Hepatocyte (in vitro differentiated cells): ENCODE results near the gene EEF1G. TPM values are rescaled to one million over a fixed set of nuclear protein-coding genes. Genes with fewer than 3 reads are reported as not detected.
A peak's percentile ranks its signal among the peaks of the same experiment; 100 is the strongest.

ENCODE experiments used
- DNase-seq: peaks from one replicate; pipeline ENCODE4 v3.0.0-alpha.2; 2016; ENCODE audit warnings: low spot score
- H2AFZ ChIP-seq: fragments of 200-600 bp; sonication (generic); 2 replicates; pipeline ENCODE4 v1.6.0; 2016; ENCODE audit warnings: antibody characterized with exemption, mild to moderate bottlenecking
- H3K27ac ChIP-seq: fragments of 200-600 bp; sonication (generic); 2 replicates; pipeline ENCODE4 v1.5.1; 2016; ENCODE audit warnings: mild to moderate bottlenecking
- H3K27me3 ChIP-seq: fragments of 200-600 bp; sonication (generic); 2 replicates; pipeline ENCODE4 v1.6.1; 2016
- H3K36me3 ChIP-seq: fragments of 200-600 bp; sonication (generic); replicated peaks from 2 replicates; pipeline ENCODE4 v1.5.1; 2016; ENCODE audit warnings: low read depth; ENCODE audit not compliant: insufficient read depth
- H3K4me1 ChIP-seq: fragments of 200-600 bp; sonication (generic); 2 replicates; pipeline ENCODE4 v1.5.1; 2016; ENCODE audit warnings: mild to moderate bottlenecking, moderate library complexity; ENCODE audit not compliant: insufficient read depth
- H3K4me2 ChIP-seq: fragments of 200-600 bp; sonication (generic); 2 replicates; pipeline ENCODE4 v1.6.0; 2016
- H3K4me3 ChIP-seq: fragments of 200-600 bp; sonication (generic); 2 replicates; pipeline ENCODE4 v1.5.1; 2016; ENCODE audit warnings: mild to moderate bottlenecking
- H3K79me2 ChIP-seq: fragments of 200-600 bp; sonication (generic); 2 replicates; pipeline ENCODE4 v1.6.0; 2017; ENCODE audit warnings: mild to moderate bottlenecking
- H3K9me2 ChIP-seq: fragments of 200-600 bp; sonication (generic); replicated peaks from 2 replicates; pipeline ENCODE4 v1.6.0; 2017; ENCODE audit warnings: mild to moderate bottlenecking; ENCODE audit not compliant: insufficient read depth
- H3K9me3 ChIP-seq: fragments of 200-600 bp; sonication (generic); 2 replicates; pipeline ENCODE4 v1.5.1; 2016; ENCODE audit warnings: low read depth, mild to moderate bottlenecking
- H4K20me1 ChIP-seq: fragments of 200-600 bp; sonication (generic); 2 replicates; pipeline ENCODE4 v1.6.0; 2016; ENCODE audit warnings: mild to moderate bottlenecking; ENCODE audit not compliant: insufficient read depth, poor library complexity, severe bottlenecking
- CTCF ChIP-seq: fragments of 200-600 bp; sonication (generic); IDR thresholded peaks from 2 replicates; pipeline ENCODE4 v1.5.1; 2016; ENCODE audit warnings: antibody characterized with exemption, mild to moderate bottlenecking; ENCODE audit not compliant: poor library complexity
- EZH2 ChIP-seq: fragments of 200-600 bp; sonication (generic); IDR thresholded peaks from 2 replicates; pipeline ENCODE4 v1.6.1; 2016; ENCODE audit warnings: antibody characterized with exemption, mild to moderate bottlenecking, borderline replicate concordance
- EZH2phosphoT487 ChIP-seq: fragments of 200-600 bp; sonication (generic); IDR thresholded peaks from one replicate; pipeline ENCODE4 v1.6.1; 2018; ENCODE audit warnings: antibody characterized with exemption, mild to moderate bottlenecking, low read depth, moderate library complexity; ENCODE audit not compliant: unreplicated experiment, severe bottlenecking
- WGBS: methylation state at CpG from one replicate; pipeline ENCODE4 v1.1.6; 2016; ENCODE audit warnings: low lambda C conversion rate; ENCODE audit errors: missing lambda C conversion rate; 5-methylcytosine and 5-hydroxymethylcytosine counted together
- polyA plus RNA-seq: library from polyadenylated mRNA; unstranded; fragments of >200 nt; fragmentation: Nextera tagmentation; extraction: Ambion mirVana; gene quantifications from 2 replicates; pipeline ENCODE4 v1.2.1, GENCODE V29; 2016
- total RNA-seq: library from RNA; depleted of rRNA; stranded (reverse); fragments of >200 nt; gene quantifications from 2 replicates; pipeline ENCODE4 v1.2.3, GENCODE V29; 2014

EEF1G gene
- total and polyA plus RNA-seq, 2 experiments from 2014 or later = 526 to 1,634 TPM

GRCh38 chr11:62610814-62611704 lies 37.4 kb upstream of the EEF1G start:
- H4K20me1 ChIP-seq = no peaks in the 10 kb centered on the region
- TF ChIP-seq EZH2phosphoT487 (no peak), CTCF (no peak), EZH2 (no peak)
- H3K27ac ChIP-seq = peak overlapping the region; percentile 97
- peaks cover 15% of the 10 kb centered on the region for H3K4me1 ChIP-seq
- 74% methylated on average over 20 of the region's 28 CpGs for WGBS
- H3K4me3 ChIP-seq = peak overlapping the region; percentile 87
- H3K36me3 ChIP-seq = no peaks in the 10 kb centered on the region
- no peaks in the 10 kb centered on the region for H3K9me2 ChIP-seq
- H3K9me3 ChIP-seq = no peaks in the 10 kb centered on the region
- peak overlapping the region; percentile 88 for H2AFZ ChIP-seq
- peak overlapping the region; percentile 98 for H3K4me2 ChIP-seq
- H3K79me2 ChIP-seq = peaks cover 11% of the 10 kb centered on the region
- DNase-seq = no peak
- H3K27me3 ChIP-seq = no peaks in the 10 kb centered on the region

DNA sequence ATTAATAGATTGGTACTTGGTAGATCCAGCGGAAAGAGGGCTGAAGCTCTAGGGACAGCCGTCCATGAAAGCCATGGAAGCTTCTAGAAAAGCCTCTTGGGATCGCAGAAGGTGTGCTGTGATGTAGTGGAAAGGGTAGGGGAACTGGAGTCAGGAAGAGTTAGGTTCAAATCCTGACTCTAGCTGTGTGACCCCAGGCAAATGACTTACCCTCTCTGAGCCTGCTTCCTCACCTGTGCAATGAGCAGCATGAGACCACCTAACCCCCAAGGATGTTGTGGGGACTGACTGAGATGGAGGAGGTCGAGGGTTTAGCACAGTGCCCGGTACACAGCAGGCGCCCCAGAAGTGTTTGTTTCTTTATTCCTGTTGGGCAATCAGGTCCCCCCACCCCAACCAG lies 36.7 kb upstream of the EEF1G start:
- TF ChIP-seq CTCF = no peak
- no peak for TF ChIP-seq EZH2phosphoT487
- TF ChIP-seq EZH2 = no peak

GRCh38 chr11:62608776-62609175 lies 35.1 kb upstream of the EEF1G start:
- H3K27me3 ChIP-seq = no peaks in the 10 kb centered on the region
- 93% methylated on average over 12 of the region's 12 CpGs for WGBS

More for the DNA sequence above, 36.7 kb upstream of the EEF1G start:
- Histone ChIP-seq H3K36me3 (no peaks in the 10 kb centered on the region), H3K4me3 (no peak overlapping the region), H3K79me2 (peaks cover 11% of the 10 kb centered on the region), H3K27ac (no peak overlapping the region), H3K4me1 (peaks cover 15% of the 10 kb centered on the region), H3K9me2 (no peaks in the 10 kb centered on the region), H3K9me3 (no peaks in the 10 kb centered on the region), H2AFZ (no peak overlapping the region), H4K20me1 (no peaks in the 10 kb centered on the region), H3K4me2 (no peak overlapping the region), H3K27me3 (no peaks in the 10 kb centered on the region)
- 93% methylated on average over 6 of the region's 6 CpGs for WGBS
- DNase-seq = no peak

More at GRCh38 chr11:62608776-62609175, 35.1 kb upstream of the EEF1G start:
- TF ChIP-seq EZH2 (no peak), EZH2phosphoT487 (no peak), CTCF (no peak)
- no peak for DNase-seq
- H3K4me2 ChIP-seq = no peak overlapping the region
- H3K27ac ChIP-seq = no peak overlapping the region
- no peak overlapping the region for H3K4me3 ChIP-seq
- H3K79me2 ChIP-seq = peaks cover 11% of the 10 kb centered on the region
- no peaks in the 10 kb centered on the region for H3K9me3 ChIP-seq
- H3K4me1 ChIP-seq = peaks cover 15% of the 10 kb centered on the region
- H3K36me3 ChIP-seq = no peaks in the 10 kb centered on the region
- H3K9me2 ChIP-seq = no peaks in the 10 kb centered on the region
- H2AFZ ChIP-seq = no peak overlapping the region
- no peaks in the 10 kb centered on the region for H4K20me1 ChIP-seq
